Measurements from ENCODE around the gene SYVN1.

SYVN1 gene

GRCh38 chr11:65117206-65118096, 16.9 kb downstream of the SYVN1 start, which contains the start of gene ZNHIT2 (continued):
- TF ChIP-seq ZNF785 (tag by site-specific recombination; IDR thresholded peaks at IDR 0.05) (no peak), GLI4 (tag by site-specific recombination; IDR thresholded peaks at IDR 0.05) (peak; percentile 86; the same call in 1 of the 2 replicates), ZNF558 (tag by site-specific recombination; IDR thresholded peaks at IDR 0.05) (no peak), ZNF664 (tag by site-specific recombination; IDR thresholded peaks at IDR 0.05) (no peak), ZBTB17 (tag by site-specific recombination; IDR thresholded peaks at IDR 0.05) (peak; percentile 59), ZNF16 (tag by site-specific recombination; IDR thresholded peaks at IDR 0.05; ENCODE audit: low read depth) (no peak), SP7 (tag by site-specific recombination; IDR thresholded peaks at IDR 0.05) (peak; percentile 72; the same call in 1 of the 2 replicates)

GRCh38 chr11:65116370-65117205, 17.7 kb downstream of the SYVN1 start:
- Histone ChIP-seq H3K9me3 (ENCODE audit: control insufficient read depth, insufficient read depth, low read depth, low read length) (no peaks in the 10 kb centered on the region), H3K4me3 (ENCODE audit: low read depth, low read length) (peak overlapping the region; percentile 67), H3K27ac (ENCODE audit: extremely low read depth, low read depth, low read length) (peak overlapping the region; percentile 78), H3K4me1 (ENCODE audit: control insufficient read depth, insufficient read depth, low read length) (peaks cover 6% of the 10 kb centered on the region), H3K36me3 (ENCODE audit: control insufficient read depth in 2 of 2, insufficient read depth in 1 of 2, low read length in 2 of 2) (peaks cover 3 to 62% of the 10 kb centered on the region in 2 experiments; a peak in 2 of 3 replicates)
- TF ChIP-seq ZNF792 (tag by site-specific recombination; IDR thresholded peaks at IDR 0.05) = no peak
- TF ChIP-seq ZNF658 (tag by site-specific recombination; IDR thresholded peaks at IDR 0.05) = no peak
- TF ChIP-seq ZNF423 (tag by site-specific recombination; IDR thresholded peaks at IDR 0.05) = 0 out of 2 replicates have a peak, but pooled peaks have one; percentile 13
- TF ChIP-seq, protein P1, sequence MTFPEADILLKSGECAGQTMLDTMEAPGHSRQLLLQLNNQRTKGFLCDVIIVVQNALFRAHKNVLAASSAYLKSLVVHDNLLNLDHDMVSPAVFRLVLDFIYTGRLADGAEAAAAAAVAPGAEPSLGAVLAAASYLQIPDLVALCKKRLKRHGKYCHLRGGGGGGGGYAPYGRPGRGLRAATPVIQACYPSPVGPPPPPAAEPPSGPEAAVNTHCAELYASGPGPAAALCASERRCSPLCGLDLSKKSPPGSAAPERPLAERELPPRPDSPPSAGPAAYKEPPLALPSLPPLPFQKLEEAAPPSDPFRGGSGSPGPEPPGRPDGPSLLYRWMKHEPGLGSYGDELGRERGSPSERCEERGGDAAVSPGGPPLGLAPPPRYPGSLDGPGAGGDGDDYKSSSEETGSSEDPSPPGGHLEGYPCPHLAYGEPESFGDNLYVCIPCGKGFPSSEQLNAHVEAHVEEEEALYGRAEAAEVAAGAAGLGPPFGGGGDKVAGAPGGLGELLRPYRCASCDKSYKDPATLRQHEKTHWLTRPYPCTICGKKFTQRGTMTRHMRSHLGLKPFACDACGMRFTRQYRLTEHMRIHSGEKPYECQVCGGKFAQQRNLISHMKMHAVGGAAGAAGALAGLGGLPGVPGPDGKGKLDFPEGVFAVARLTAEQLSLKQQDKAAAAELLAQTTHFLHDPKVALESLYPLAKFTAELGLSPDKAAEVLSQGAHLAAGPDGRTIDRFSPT (tag by site-specific recombination; IDR thresholded peaks at IDR 0.05) = peak; percentile 64; the same call in 1 of the 2 replicates
- no peak for TF ChIP-seq ZNF830 (tag by site-specific recombination; IDR thresholded peaks at IDR 0.05; ENCODE audit: low read depth)
- TF ChIP-seq ZBTB26 (tag by site-specific recombination; optimal IDR thresholded peaks at IDR 0.05) = peak; percentile 92
- peak; percentile 82 for TF ChIP-seq ZBTB8A (tag by site-specific recombination; IDR thresholded peaks at IDR 0.05)
- no peak for TF ChIP-seq PBX3 (CRISPR knock-in tag; IDR thresholded peaks at IDR 0.05)
- TF ChIP-seq ZNF19 (tag by site-specific recombination; IDR thresholded peaks at IDR 0.05; ENCODE audit: low read depth) = no peak
- peak; percentile 91 for TF ChIP-seq ZIC2 (tag by site-specific recombination; IDR thresholded peaks at IDR 0.05)
- no peak for TF ChIP-seq ZNF223 (tag by site-specific recombination; IDR thresholded peaks at IDR 0.05)
- TF ChIP-seq EGR2 (tag by site-specific recombination; IDR thresholded peaks at IDR 0.05; ENCODE audit: low read depth) = peak; percentile 32; the same call in 1 of the 2 replicates
- TF ChIP-seq, protein P2, sequence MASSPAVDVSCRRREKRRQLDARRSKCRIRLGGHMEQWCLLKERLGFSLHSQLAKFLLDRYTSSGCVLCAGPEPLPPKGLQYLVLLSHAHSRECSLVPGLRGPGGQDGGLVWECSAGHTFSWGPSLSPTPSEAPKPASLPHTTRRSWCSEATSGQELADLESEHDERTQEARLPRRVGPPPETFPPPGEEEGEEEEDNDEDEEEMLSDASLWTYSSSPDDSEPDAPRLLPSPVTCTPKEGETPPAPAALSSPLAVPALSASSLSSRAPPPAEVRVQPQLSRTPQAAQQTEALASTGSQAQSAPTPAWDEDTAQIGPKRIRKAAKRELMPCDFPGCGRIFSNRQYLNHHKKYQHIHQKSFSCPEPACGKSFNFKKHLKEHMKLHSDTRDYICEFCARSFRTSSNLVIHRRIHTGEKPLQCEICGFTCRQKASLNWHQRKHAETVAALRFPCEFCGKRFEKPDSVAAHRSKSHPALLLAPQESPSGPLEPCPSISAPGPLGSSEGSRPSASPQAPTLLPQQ (tag by site-specific recombination; IDR thresholded peaks at IDR 0.05) = peak; percentile 53; the same call in 1 of the 2 replicates
- TF ChIP-seq ZNF335 (tag by site-specific recombination; conservative IDR thresholded peaks at IDR 0.05) = peak; percentile 76; the same call in 1 of the 2 replicates
- TF ChIP-seq ZNF366 (tag by site-specific recombination; conservative IDR thresholded peaks at IDR 0.05) = no peak
- no peak for TF ChIP-seq ZNF596 (tag by site-specific recombination; IDR thresholded peaks at IDR 0.05)
- no peak for TF ChIP-seq TRIM28 (IDR thresholded peaks at IDR 0.05; ENCODE audit: borderline replicate concordance, low read length)
- no peak for TF ChIP-seq WT1 (tag by site-specific recombination; IDR thresholded peaks at IDR 0.05)
- TF ChIP-seq ZFHX2 (tag by site-specific recombination; conservative IDR thresholded peaks at IDR 0.05) = 0 out of 2 replicates have a peak, but pooled peaks have one; percentile 31
- no peak for TF ChIP-seq ZNF670 (tag by site-specific recombination; IDR thresholded peaks at IDR 0.05; ENCODE audit: low read depth)
- TF ChIP-seq ZBTB48 (tag by site-specific recombination; IDR thresholded peaks at IDR 0.05) = peak; percentile 36; the same call in 1 of the 2 replicates
- TF ChIP-seq GLIS1 (tag by site-specific recombination; IDR thresholded peaks at IDR 0.05) = no peak
- peak; percentile 59 for TF ChIP-seq ZXDB (tag by site-specific recombination; IDR thresholded peaks at IDR 0.05)
- ChIA-PET CTCF (interaction anchor here (0.9 to 2.9 kb wide), 6 partner anchors 9 to 270 kb away, joined by 4 to 11 read pairs (median 5); partner anchors contain the start of gene CAPN1), POLR2A (interaction anchor here (1.1 to 1.8 kb wide), 8 partner anchors 14 to 338 kb away, joined by 3 to 8 read pairs (median 4); partner anchors contain the start of genes CAPN1, SF1 and VPS51)

Measured in HEK293 (cell line).